GM19351 (cell line): ENCODE measurements around the gene AQP12A.
"Not testable (repeated sequence)": the region's sequence is repeated elsewhere in the genome, so short reads cannot be mapped to it uniquely, and the experiment has no call there.

Source experiments
- ATAC-seq: cut with Tn5 transposase; IDR thresholded peaks from one replicate; pipeline ENCODE4 v1.9.1; 2021; ENCODE audit warnings: mild to moderate bottlenecking, moderate library complexity; ENCODE audit not compliant: unreplicated experiment

Gene AQP12A, protein sequence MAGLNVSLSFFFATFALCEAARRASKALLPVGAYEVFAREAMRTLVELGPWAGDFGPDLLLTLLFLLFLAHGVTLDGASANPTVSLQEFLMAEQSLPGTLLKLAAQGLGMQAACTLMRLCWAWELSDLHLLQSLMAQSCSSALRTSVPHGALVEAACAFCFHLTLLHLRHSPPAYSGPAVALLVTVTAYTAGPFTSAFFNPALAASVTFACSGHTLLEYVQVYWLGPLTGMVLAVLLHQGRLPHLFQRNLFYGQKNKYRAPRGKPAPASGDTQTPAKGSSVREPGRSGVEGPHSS

GRCh38 chr2:240691631-240692420 is at the start of gene AQP12A:
TSS of gene AQP12A (plus strand) at chr2:240691866. CDS start at chr2:240691914, 48 bp downstream.
- ATAC-seq, result not testable (repeated sequence)

DNA sequence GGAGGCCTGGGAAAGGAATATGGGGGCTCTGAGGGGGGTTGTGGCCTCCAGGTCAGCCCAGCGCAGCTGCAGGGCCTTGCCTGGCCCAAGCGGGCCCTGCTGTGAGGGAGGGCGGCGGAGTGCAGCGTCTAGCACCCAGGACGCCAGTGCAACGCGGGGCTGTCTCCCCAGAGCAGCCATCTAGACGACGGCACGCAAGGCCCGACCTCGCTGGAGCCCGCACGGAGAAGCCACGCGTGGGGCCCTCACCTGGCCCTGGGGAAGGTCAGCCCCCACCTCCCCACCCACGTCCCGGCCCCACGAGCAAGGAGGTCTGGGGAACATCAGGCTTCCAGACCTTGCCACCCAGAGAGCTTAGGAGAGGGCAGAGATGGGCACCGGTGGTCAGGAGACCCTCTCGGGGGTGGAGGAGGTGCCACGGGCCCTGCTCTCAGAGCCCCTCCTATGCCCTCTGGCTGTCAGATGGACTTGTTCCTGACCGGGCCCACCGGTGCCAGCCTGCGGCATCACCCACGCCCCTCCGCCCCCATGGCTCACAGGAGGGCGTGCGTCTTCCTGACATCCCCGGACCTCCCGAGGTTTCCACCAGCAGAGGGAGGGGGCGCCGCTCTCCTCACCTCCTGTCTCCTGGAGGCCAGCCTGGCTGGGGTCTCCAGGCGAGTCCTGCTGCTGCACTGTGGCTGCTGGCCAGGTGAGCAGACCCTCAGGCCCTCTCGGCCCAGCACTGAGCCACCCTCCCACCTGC is 49.4 kb upstream of the AQP12A start:
- no peak for ATAC-seq

DNA sequence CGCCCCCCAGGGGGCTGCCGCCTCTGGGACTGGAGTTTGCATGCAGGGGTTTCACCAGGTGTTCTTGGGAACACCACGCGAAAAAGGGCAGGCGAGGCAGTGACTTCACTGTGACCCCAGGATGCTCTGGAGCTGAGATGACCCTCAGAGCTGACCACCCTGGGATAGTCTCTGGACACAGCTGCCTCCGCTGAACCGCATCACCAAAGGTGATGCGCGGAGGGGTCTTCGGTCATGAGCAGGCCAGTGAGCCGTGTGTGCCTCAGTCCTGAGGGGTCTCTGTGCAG is 48.9 kb upstream of the AQP12A start:
- no peak for ATAC-seq

DNA sequence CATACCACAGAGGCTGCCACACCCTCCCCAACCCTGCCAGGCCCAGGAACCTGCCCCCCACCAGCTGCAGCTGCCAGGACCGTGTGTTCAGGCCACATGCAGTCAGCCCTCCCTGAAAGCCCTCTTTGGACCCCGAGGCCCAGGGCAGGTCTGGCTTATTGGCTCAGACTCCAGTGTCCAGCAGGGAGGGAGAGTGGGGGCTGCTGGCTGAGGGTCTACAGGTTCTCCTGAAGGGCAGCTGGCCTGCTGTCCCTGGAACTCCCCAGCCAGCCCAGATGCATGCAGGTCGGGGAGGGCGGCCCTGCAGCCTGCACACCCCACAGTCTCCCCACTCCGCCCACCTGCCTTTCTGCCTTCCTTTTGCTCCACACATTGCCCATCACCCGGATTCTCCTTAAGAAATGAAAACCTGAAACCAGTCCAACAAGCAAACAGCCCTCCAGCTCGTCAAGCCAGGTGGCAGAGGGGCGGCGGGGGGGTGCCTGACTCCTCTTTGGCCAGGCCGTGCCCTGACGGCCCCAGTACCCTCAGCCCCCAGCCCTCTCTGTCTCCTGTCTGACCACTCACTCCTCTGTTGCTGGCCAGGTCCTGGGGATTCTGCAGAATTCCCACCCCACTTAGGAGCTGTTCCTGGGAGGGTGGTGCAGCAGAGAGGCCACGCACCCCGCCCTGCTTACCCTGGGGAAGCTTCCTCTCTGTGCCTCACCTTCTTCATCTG is 48.4 kb upstream of the AQP12A start:
- no peak for ATAC-seq

GRCh38 chr2:240643811-240644150 is 47.9 kb upstream of the AQP12A start:
- no peak for ATAC-seq

GRCh38 chr2:240644171-240644651 is 47.5 kb upstream of the AQP12A start:
- ATAC-seq, result no peak

DNA sequence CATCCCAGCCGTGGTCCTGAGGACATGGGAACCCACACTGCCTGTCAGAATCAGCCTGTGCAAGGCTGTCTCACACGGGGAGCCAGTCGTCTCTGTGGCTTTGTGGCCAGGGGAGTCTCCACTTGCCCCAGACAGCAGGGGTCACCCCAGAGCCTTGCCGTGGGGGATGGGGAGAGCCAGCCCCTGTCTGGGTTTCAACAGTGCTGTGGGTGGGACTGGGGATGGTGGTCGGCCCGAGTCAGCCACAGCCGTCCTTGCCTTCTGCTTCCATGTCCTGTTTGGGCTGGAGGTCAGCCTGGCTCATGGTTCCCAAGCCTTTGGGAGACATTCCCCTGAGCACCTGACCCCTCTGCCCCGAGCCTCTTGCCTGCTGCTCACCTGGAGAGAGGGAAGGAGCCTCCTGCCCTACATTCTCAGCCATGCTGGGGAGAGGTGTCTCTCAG is 46.8 kb upstream of the AQP12A start:
- ATAC-seq, result no peak

DNA sequence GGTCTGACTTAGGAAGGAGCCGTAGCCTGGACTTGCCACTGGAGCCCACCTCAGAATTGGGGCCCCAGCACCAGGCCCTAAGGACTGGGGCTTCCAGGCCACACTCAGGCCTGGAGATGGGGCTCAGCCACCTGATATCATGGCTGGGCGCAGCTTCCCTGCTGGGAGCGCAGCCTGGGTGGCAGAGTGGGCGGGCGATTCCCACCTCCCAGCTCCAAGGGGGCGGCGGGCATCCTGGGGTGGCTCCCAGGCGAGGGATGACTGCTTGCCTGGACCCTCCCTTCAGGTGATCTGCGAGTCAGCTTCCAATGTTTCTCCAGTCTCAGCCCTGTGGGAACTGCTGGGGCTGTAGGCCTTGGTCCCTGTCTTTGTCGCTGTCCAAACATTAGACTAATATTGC is 46.3 kb upstream of the AQP12A start:
- no peak for ATAC-seq

DNA sequence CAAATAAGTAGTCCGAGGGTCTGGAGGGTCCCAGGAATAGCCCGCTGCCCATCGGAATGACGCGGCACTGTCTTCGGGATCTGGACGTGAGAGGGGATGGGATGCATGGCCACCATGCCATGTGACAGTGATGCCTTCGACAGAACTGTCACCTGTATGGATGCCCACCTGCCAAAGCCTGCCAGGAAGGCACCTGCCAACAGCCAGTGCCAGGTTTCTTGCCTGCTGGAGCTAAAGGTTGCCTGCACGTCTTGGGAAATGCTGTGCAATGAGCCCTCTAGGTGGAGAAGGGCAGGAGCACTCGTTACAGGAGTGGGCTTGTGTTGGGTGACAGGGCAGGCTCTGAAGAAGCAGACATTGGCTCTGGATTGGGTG is 45.9 kb upstream of the AQP12A start:
- ATAC-seq, result no peak

DNA sequence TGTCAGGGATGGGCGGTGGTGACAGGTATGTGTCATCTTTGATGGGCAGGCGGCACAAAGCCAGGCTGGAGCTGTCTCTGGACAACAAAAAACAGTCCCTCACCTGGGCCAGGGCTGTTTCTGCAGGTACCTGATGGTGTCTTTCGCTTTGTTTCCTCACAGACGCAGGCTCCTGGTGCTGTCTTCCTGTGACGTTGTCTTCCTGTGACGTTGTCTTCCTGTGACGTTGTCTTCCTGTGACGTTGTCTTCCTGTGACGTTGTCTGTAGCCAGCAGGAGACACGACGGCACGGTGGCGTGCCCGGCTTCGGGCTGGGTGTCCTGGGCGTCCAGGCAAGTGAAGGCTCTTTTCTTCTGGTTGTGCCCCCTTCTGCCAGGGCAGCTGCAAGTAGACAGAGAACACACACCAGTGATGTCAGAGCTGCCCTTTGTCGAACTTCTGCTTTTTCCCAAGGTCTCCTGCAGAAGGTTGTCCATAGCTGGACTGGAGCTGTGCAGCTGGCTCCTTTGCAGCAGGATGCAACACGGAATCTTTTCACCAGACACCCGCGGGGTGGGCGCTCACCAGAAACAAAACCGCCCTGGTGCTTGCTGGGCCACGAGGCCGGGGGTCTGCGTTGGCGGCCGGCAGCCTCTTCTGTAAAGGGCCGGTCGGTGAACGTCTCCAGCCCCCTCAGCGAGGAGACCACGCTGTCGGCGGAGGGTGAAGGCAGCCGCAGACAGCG is 45.3 kb upstream of the AQP12A start:
- ATAC-seq, result no peak

DNA sequence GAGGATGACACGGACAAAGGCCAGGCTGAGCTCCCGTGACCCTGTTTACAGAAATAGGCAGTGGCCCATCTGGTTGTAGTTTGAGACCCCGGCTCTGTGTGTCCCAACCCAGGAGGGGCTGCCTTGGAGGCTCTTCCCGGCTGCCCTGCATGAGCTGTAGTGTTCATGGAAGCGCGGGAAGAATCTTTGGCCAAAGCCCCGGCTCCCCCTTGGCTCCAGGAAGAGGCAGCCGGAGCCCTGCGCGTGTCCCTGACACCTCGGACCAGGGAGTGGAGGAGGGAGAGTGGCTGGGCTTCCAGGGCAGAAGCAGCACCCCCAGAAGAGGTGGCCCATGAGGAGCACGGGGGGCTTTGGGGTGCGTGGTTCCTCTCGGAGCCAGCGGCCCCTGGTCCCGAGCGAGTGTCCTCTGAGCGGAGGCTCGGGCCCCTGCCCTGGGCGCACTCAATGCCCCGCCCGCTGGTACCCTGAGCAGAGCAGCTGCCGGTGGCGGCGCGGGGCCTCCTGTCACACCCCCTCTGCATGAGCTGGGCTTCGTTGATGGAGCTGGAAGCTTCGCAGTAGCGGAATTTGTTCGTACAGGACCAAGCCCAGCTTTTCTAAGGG is 44.7 kb upstream of the AQP12A start:
- ATAC-seq, result no peak

GRCh38 chr2:240647503-240648154 is 44.0 kb upstream of the AQP12A start:
- ATAC-seq, result no peak

- no peak for ATAC-seq
Measured at GRCh38 chr2:240648155-240648649, 43.5 kb upstream of the AQP12A start.

DNA sequence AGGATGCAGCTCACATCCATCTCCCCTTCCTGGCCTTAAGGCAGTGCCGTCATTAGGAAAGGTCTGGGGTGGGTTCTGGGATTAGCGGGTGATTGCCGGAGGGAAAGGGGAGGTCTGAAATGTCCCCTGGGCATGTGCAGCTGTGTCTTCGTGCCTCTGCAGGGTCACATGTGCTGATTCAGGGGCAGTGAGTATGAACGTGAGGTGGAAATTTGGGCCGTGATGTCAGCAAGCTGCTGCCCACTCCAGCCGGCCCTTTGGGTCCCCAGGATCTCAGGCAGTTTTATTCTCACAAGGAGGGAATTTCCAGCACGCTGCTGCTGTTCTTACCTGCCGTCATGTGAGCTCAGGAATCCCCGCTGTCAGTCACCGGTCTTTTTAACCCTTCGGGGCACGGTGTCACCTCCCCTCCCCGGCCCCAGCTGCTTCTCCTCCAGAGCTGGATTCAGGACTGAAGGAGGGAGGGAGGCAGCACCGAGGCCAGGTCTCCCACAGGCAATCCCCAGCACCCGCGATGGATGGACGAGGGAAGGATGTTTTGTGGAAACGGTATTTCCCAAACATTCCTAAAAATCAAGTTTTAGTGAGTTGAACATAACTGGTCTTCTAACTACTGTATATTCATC is 42.9 kb upstream of the AQP12A start:
- ATAC-seq, result no peak

GRCh38 chr2:240649331-240649730 is 42.3 kb upstream of the AQP12A start:
- no peak for ATAC-seq

DNA sequence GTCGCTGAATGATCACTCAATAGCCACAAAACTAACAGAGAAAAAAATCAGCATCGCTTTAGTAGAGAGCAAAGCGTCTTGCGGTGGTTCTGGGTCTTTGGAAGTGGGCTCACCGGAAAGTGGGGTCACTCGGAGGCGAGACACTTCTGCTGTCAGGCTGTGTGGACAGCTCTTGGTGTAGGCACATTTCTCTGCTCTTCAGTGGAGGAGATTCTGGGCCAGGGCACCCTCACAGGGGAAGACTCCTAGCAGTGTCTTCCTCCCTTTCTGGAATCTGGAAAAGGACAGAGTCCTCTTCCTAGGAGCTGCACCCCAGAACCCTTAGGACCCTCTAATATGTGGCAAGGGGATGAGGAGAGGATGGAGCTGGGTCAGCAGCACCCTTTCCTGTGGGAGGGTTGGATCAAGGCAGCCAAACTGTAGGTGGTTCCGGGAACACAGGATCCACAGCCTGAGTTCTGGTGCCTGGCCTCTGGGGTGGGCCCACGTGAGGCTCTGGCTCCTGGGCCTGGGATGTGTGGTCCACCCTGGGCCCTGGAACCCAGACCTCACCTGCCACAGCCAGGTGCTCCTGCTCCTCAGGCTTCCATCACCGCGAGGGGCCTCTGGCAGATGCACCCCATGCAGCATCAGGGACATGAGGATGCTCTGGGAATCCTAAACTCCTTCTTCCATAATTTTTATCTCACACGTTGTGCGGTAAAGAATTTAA is 41.3 kb upstream of the AQP12A start:
- no peak for ATAC-seq

DNA sequence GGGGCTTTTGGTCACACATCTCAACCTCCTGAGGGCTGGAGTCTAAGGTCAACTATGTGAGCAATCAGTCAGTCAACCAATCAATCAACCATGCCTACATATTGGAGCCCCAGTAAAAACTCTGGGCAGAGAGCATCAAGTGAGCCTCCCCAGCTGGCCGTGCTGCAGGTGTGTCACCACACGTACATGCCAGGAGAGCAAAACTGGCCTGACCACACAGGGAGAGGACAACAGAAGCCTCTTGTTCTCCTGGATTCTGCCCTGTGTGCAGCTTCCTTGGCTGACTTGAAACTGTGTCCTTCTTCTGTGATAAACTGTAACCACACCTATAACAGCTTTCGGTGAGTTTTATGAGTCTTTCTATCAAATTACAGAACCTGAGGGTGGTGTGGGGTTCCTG is 40.5 kb upstream of the AQP12A start:
- ATAC-seq, result no peak
